ENCODE results near the gene CENPU.

CENPU gene

DNA sequence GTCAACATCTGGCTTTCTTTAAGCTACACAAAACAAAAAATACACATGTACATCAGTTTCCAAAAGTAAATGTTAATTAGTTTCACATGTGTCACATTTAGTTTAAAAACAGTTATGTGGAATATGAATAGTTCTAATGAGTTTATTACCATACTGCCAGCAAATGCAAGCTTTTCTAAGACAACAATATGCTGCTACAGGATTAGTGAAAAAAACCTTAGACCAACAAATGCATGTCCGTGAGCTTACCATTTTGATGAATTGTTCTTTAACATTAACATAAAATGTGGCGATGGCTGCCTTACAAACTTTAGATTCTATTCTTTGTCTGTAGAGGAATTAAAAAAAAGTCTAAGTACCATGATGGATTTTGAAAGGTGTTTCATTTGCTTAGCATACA, 31.8 kb downstream of the CENPU start:
- no peak for DNase-seq

DNA sequence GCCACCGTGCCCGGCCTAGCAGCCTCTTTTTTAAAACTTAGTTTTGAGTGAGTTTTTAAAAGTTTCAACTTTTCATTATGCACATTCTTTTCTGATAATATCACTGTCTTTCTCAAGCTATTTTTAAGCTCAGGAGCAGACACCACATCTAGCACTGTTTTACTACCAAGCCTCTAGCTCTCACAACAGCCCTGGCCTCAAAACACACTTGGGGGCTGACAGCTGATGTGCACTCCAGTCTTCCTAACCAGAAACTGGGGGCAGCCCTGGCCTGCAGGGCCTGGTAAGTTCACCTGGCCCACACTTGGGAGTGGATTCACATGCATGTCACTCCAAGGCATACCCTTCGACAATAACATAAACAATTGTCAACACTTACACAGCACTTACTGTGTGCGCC, 34.0 kb downstream of the CENPU start:
- no peak for DNase-seq

DNA sequence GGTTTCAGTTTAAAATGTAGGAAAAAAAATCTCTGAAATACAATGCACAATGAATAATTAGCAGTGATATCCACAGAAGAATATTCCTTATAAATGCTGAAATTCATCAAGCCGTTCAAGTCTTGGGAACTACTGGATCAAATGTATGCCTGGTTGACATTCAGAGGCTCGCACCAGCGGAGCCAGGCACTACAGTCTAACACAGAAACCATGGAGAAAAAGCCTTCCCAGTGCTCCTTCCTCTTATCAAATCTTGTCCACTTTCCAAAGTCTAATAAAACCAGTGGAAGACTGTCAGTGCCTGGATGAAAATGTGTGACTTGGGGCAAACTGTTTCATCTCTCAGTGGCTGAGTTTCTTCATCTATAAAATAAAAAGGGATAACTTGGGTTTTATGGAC, 35.9 kb downstream of the CENPU start:
- DNase-seq = no peak

DNA sequence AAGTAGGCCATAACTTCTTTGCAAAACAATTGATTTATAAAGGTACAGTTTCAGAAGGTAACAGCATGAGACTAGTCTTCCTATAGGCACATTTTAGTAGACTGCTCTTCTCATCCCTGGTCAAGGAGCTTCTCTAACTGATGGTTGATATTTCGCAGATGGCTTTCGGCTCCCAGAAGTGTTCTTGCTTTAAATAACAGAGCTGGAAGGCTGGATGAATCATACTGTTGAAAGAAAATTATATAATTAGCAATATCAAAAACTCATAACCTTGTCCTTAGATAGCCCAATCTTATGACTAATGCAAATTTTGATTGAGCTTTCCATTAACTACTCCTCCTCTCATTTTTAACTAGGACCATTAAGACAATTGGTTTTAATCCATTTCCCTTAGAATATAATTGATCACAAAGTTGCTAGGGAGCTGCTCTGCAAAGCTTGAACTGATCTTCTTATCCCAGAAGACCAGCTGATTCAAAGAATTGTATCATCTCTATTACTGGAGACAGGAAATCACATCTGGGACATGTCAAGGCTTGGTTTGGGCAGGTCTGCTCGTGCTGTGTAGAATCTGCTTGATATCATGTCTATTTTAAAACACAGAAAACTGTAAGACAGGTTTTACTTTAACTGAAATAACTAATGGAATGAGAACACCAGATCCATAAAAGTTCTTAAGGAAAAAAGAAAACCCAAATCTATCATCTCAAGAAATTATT, 38.6 kb downstream of the CENPU start:
- DNase-seq = no peak

DNA sequence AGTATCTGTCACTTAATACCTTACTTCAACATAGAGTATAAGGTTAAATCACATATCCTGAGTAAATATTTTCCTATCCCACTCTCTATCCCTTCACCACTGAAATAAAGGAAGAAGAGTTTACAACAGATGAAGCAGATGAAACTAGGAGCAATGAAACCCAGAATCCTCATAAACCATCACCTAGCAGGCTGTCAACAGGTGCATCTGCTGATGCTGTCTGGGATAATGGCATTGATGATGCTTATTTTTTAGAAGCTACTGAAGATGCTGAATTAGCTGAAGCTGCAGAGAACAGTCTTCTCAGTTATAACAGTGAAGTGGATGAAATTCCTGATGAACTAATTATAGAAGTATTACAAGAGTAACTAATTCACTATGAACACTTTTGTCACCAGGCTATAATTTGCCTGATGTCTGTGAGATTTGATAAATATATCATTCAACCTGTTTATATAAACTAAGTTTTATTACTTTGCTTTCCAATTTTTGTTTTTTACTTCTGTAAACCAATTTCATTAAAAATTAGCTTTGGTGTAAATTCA, 39.4 kb downstream of the CENPU start:
- DNase-seq = no peak

DNA sequence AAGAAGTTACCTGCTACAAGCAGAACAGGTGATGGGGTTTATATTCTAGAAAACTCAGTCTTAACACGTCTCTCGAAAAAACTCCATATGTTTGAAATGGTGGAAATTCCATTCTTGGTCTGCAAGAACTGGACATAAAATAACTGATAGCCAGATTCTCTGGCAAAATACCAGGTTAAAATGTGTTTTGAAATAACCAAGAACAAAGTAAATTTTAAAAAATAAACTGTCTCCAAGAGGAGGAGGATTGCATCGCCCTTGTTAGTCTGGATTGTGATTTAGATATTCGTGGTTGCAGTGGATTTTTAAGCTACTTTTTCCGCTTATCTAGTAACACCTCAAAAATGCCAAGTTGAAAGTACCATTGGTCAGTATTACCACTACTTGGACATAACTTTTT, 40.8 kb downstream of the CENPU start:
- DNase-seq = no peak

DNA sequence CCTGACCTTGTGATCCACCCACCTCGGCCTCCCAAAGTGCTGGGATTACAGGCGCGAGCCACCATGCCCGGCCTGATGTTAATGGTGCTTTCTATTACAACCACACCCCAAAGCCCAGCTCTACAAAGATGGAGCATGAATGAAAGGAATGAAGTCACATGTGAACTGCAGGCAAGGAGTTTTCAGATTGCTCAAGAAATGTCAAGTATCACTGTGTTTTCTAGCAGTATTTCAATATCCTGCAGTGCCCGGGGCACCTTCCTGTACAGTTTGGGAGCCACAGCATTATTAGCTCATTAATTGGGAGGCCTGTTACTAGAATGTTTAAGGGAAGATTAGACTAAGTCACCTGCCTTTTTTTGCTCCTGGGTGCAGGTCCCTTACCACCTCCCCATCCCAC, 44.2 kb downstream of the CENPU start:
- no peak for DNase-seq

DNA sequence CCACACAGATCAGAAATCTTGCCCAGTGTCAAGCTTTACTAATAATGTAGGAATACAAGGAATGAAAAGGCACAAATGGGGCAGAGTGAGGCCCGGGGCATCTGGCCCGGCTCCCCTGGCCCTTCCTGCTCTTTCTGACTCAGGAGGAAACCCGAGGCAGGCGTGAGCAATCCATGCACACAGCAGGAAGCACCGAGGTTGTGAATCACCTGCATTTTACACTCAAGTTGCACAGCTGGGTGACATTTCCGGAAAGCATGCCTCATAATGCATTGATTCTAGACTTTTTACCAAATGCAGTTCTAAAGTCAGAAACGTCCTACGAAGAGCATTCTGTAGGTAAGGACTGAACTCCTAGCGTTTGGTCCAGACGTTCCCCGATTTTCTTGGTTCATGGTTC, 45.4 kb downstream of the CENPU start:
- DNase-seq = no peak

DNA sequence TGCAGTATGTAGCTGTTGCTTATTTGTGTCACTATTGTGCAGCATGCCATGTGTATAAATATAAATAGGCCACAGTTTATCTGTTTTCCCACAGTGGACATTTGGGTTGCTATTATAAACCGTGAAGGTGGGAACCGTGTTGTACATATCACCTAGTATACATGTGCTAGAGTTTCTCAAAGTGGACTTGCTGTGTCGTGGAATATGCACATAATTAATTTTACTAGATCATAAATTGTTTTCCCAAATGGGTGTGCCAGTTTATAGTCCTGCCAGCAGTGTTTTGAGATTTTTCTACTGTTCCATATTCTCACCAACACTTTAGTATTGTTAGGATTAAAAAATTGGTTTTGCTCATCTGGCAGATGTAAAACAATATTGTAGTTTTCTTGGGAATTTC, 45.9 kb downstream of the CENPU start:
- no peak for DNase-seq

DNA sequence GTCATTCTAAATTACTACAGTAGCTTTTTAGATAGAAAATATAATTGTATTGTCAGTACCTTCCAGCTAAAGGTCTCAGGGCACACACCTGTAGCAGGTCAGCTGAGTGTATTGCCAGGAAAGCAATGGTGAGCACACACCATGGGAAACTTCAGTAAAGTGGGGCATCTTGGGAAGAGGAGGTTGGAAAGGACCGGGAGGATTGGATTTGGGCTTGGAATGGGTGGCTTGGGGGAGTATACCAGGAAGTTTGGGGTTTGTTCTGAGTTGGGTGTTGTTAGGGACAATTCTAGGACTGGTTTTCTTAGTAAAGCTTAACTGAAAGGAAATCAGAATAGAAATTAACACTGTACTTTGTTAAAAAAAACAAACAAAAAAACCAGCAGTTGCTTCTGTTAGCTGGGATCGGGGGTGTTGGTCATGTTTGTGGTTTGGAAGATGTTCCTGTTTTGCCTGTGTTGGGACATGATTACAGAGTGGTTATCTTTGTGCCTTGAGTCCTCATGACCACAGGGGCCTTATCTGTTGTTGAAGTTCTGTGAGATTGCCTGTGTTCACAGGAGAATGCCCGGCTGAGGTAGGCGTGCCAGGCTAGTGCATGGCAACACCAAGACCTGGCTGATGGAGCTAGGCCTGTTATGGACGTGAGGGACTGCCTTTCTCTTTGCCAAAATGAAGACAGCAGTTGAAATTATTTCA, 49.3 kb downstream of the CENPU start:
- DNase-seq = no peak

DNA sequence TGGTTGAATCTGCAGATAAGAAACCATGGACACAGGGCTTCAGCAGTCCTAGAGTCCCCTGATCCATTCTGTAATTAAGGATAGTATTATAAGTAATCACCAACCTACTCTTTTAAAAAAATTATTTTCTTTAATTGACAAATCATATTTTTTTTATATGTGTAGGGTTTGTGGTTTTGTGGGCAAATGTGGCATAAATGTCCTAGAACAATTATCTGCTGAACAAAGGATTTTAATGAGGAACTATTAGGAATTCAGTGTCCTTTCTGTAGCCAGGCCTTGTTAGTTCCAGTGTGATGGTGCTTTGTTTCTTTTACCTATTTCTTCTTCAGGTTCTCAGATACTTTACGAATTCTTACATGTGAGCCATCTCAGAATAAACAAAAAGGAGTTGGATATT, 52.0 kb downstream of the CENPU start:
- DNase-seq = no peak

DNA sequence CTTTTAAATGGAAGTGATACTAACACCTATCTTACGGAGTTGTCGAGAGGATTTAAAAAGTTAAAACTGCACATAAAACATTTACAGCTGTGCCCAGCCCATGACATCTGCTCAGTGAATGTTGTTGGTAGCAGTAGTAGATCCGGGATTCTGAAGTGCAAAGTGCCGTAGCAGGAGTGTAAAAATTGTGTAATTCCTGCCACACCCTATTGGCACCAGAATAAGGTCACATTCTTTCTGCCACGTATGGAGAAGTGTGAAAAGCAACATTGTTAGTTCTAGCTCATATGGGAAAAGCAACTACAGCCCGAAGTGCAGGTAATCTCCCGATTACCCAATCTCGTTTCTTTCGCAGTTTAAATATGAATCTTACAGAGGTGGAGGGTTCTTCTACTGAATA, 53.2 kb downstream of the CENPU start:
- no peak for DNase-seq

DNA sequence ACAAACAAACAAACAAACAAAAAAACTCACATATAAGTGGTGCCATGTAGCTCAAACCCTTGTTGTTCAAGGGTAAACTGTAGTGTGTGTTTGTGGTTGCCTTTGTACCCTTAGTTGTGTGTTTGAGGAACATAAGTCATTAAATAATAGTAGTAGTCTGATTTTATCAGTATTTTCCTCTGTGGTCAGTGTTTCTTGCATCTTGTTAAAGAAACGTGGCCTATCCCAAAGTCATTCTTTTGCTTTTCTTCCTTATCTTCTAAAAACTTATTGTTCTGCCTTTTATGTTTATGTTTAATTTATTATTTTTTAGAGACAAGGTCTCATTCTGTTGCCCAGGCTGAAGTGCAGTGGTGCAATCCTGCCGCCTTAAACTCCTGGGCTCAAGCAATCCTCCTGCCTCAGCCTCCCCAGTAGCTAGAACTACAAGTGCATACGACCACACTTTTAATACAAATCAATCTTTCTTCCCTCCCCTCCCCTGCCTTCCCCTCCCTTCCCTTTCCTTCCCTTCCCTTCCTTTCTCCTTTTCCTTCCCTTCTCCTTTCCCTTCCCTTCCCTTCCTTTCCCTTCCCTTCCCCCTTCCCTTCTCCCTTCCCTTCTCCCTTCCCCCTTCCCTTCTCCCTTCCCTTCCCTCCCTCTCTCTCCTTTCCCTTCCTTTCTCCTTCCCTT, 57.9 kb downstream of the CENPU start:
- DNase-seq = no peak

DNA sequence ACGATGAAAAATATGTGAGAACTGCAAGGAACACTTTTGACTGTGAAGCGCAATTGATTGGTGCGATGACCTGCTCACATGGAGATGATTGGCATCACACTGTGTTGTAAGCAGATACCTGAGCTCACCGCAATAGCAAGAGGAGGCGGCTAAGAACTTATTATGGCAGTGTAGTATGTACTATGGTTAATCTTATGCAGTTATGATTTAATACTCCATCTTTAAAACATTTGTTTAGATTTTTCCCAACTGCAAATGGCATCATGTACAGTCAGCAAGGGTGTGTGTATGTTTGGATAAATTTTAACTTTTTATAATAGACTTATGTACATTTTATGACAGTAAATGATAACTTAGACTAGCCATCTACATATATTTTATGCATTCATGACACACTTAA, 58.9 kb downstream of the CENPU start:
- DNase-seq = no peak

DNA sequence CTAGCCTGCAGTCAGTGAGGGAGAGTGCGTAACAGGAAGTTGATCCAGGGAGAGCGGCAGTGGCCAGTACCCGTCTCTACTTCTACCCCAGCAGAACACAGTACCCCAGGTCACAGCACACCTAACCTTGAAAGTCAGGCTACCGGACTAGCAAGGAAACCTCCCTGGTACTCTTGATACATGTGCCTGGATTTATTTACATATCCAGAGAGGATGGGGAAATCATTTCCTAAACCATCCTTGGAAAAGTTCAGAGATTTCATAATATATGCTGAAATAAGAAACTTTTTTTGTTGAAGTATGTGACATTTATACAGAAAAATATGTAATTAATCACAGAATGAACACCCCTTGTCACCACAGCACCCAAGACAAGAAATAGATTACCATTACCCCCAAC, 59.9 kb downstream of the CENPU start:
- DNase-seq = no peak

DNA sequence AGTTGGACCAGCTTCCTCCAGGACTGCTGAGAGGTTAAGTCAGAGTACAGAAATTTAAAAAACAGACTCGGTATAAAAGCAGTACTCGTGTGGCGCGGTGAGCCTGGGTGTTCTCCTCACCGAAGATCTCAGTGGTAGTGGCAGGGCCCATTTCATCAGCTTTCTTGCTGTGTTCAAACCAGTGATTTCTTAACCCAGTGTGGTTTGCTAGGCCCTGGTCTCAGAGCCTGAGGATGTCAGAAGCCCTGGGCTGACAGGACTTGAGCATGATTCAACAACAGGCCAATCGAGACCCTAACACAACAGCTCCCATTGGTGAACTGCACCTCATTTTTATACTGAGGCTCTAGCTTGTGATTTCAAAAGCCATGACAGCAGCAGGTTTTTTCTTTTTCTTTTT, 61.2 kb downstream of the CENPU start:
- DNase-seq = no peak

DNA sequence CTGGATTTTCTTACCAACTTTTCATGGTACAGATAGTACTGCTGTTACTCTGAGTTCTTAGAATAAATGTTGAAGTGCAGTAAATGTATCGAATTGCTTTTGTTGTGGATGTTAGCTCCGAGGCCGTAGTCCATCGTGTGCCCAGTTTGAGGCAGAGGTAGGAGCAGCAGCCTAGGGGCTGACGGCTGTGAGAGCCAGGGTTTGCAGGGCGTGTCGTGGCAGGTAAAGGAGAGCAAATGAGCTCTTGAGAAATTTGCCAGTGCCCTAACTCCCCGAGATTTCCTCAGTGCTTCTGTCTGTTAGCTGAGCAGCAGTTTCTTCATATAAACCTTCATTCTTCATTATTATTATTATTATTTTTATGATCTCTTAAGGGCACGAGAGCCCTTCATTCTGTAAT, 62.8 kb downstream of the CENPU start:
- DNase-seq = no peak

DNA sequence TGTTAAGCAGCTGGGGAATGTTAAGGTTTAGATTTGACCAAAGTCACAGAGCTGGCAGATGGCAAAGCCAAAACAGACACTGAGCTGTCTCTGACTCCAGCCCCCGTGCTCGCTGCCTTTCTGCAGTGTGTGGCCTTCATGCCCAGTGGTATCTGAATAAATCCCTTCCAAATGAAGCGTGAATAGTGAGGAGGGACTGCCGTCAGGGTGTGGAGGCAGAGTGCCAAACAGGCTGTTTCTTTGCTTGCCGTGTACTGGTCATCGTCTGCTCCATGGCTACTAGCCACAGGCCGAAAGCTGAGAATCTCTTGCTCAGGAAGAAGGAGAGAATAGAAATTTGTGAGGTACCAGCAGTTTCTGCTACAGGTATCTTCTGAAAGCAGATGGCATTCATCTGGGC, 64.6 kb downstream of the CENPU start:
- peak; percentile 9 for DNase-seq

DNA sequence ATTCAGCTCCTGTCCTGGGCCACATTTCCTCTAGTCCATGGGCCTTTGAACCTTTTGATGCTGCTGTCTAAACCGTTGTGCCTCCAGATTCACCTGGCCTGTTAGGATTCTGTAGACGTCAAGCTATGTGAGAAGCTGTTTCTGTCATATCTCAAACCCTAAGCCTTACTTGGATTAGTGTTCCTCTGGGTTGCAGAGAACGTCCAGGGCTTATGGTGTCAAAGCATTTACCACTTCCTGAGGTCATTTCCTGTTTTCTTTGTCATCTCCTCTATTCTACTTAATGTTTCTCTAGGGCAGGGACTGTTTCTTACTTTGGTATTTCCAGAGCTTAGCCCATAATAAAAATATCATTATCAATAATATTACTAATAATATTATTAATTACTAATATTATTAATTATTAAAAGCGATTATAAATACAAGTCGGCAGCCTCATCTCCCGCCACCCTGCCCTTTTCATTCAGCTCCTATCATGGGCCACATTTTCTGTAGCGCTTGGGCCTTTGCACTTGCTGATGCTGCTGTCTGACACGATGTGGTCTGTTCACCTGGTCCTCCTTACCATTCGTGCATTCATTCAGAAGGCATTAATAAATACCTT, 65.3 kb downstream of the CENPU start:
- DNase-seq = no peak

DNA sequence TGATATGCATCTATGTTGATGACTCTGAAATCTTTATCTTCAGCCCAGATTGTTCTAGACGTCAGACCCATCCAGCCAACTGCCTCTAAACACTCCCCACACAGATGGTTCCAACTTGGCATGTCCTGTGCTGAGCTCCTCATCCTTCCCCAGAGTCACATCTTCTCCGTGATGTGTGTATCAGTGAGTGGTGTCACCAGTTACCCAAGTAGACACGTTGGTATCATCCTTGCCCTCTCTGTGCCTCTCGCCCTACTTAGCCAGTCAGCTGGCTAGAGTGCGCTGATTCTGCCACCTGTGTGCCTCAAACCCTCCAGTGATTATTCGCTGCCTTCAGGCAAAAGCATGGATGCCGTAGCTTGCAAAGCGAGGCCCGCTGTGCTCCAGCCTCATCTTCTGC, 65.8 kb downstream of the CENPU start:
- no peak for DNase-seq

DNA sequence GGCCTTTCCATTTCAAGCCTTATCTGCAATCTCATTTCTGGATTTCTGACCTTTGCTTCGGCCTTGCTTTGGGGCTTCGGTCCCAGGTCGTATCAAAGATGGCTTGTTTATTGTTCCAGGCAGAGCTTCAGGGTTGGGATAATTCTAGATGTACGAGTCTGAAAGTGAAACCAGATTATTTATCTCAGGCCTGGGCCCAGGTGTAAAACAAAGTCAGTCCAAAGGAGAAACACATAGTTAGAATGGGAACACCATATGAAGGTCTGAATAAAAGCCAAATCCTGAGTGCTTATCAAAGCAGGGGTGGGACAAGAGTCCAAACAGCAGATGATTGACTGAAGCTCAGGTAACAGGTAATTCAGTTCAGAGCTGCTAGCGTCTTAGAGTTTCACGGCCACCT, 67.2 kb downstream of the CENPU start:
- DNase-seq = no peak

DNA sequence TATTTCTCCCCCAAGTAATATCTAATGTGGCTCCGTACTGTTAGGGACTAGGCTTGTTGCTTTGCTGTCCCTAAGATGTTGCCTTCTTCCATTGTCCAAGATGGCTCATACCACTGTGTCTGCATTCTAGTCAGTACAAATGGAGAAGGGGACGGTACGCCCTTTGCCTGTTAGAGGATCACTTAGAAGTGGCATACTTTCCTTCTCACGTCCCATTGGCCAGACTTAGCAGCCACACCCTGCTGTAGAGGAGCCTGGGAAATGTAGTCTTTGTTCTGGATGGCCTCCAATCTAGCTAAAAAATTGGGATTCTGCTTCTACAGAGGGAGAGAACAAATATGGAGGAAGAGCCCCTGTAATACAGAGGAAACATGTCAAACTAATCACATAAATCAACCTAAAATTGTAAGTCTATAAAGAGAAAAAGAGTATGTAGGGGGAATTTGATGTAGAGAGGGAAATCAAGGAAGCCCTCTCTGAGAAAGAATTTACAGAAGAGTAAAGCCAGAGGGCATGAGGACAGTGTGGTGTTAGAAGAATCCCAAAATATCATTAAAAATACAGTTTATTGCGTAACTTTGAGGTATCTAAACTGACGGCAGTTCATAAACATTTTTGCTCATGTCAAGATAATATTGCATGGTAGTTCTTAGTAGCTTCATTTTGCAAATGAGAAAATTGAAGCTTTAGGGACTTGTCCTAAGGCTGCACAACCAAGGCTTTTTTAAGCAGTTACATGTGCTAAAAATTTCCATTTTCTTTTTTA, 69.3 kb downstream of the CENPU start:
- DNase-seq = peak; percentile 44

DNA sequence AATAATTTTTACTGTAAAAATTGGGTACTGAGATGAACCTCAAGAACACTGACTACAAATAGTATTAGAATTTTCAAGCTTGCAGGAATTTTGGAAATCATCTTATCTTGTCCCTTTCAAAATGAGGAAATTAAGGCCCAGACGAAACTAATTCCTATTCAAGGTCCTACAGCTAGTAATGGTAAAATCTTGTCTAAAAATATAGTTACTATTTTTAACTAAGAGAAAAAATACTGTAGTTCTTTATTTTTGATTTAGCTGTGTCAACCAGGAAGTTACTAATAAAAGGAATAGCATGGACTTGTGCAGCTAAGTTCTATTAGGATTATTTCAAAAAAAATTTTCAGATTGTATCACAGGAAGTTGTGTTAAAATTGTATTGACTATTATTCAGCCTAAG, 71.7 kb downstream of the CENPU start:
- no peak for DNase-seq

Data from NCI-H82 (cell line).